Measurements from ENCODE around the gene UTS2R. TPM values are rescaled to one million over a fixed set of nuclear protein-coding genes. Genes with fewer than 3 reads are reported as not detected.

UTS2R gene
- total RNA-seq (not detected), polyA plus RNA-seq (not detected)
- long read RNA-seq, donor 1: 0 reads
- long read RNA-seq, donor 2: 0 reads
- long read RNA-seq, donor 3: 0 reads
- long read RNA-seq, donor 4: 0 reads
- long read RNA-seq, donor 5: 0 reads
- long read RNA-seq, donor 6: 0 reads
- long read RNA-seq, donor 7: 0 reads
- long read RNA-seq, donor 8: 0 reads
- long read RNA-seq, donor 9: 0 reads
- long read RNA-seq, donor 10: 0 reads

- H3K36me3 ChIP-seq (replicated peaks in 1 of 2): no peaks in the 10 kb centered on the region
- no peak for DNase-seq
- TF ChIP-seq CTCF (IDR thresholded peaks at IDR 0.05) (no peak), POLR2A (IDR thresholded peaks at IDR 0.05) (no peak)
- no peak within 1 kb of the TSS for H3K27ac ChIP-seq
- intact Hi-C loops (cut with DNase I): no loop called here
- peak within 1 kb of the TSS in 1 of 4 donors; percentile 28 for H3K4me3 ChIP-seq
- peaks cover 64% of the 10 kb centered on the region for H3K27me3 ChIP-seq
- 3 to 9% (median 5%) methylated on average over 11 to 109 of the region's 109 CpGs for WGBS, 4 donors
- no peaks in the 10 kb centered on the region for H3K9me3 ChIP-seq (replicated peaks in 1 of 3)
- peaks cover 0 to 13% of the 10 kb centered on the region in 2 donors for H3K4me1 ChIP-seq (replicated peaks in 1 of 2)
These were observed at the start of gene UTS2R for GRCh38 chr17:82371333-82372248. UTS2R (plus strand) TSS chr17:82371765; CDS start chr17:82374325, 2,560 bp downstream.

- intact Hi-C loops (cut with DNase I): loop anchor here (2.0 to 5.0 kb wide), 2 partner anchors 83 to 85 kb away; no protein-coding TSS in a partner anchor
- DNase-seq: no peak
- 38 to 58% (median 55%) methylated on average over 4 to 21 of the region's 21 CpGs for WGBS, 4 donors
- Histone ChIP-seq H3K9me3 (replicated peaks in 1 of 3) (no peaks in the 10 kb centered on the region), H3K27ac (no peak overlapping the region), H3K27me3 (no peaks in the 10 kb centered on the region), H3K4me1 (replicated peaks in 1 of 2) (no peaks in the 10 kb centered on the region), H3K4me3 (no peak overlapping the region), H3K36me3 (replicated peaks in 1 of 2) (no peaks in the 10 kb centered on the region)
- no peak for TF ChIP-seq POLR2A (IDR thresholded peaks at IDR 0.05)
- no peak for TF ChIP-seq CTCF (IDR thresholded peaks at IDR 0.05)
These were observed 49.6 kb upstream of the UTS2R start for GRCh38 chr17:82321947-82322466.

- H3K4me1 ChIP-seq (replicated peaks in 1 of 2): no peaks in the 10 kb centered on the region
- intact Hi-C loops (cut with DNase I): loop anchor here in 1 of 2 donors (5.0 kb wide), 1 partner anchor 85 kb away; no protein-coding TSS in a partner anchor
These were observed 48.8 kb upstream of the UTS2R start for GRCh38 chr17:82322526-82323453.

More at GRCh38 chr17:82322526-82323453, 48.8 kb upstream of the UTS2R start:
- no peaks in the 10 kb centered on the region for H3K36me3 ChIP-seq (replicated peaks in 1 of 2)
- H3K9me3 ChIP-seq (replicated peaks in 1 of 3): no peaks in the 10 kb centered on the region
- no peak overlapping the region for H3K4me3 ChIP-seq
- no peak overlapping the region for H3K27ac ChIP-seq
- WGBS, 4 donors: 71 to 90% (median 78%) methylated on average over 13 to 28 of the region's 28 CpGs
- TF ChIP-seq CTCF (IDR thresholded peaks at IDR 0.05) (no peak), POLR2A (IDR thresholded peaks at IDR 0.05) (no peak)
- H3K27me3 ChIP-seq: no peaks in the 10 kb centered on the region
- no peak for DNase-seq

Data from adrenal gland (tissue), 19 donors.